Spleen (tissue), 11 donors: Measurements from ENCODE around the gene MED25. TPM values are rescaled to one million over a fixed set of nuclear protein-coding genes. Genes with fewer than 3 reads are reported as not detected.

Experiments
- DNase-seq: peaks from one replicate; pipeline ENCODE4 v3.0.0-alpha.2; 2020
- H3K27ac ChIP-seq, 8 donors: fragments of 200-600 bp; sonication (generic) in 7 of 8; 1 replicate in 4 of 8; 2 replicates in 4 of 8; pipeline versions ENCODE4 v1.5.0 to v1.8.0; 2016 to 2021; ENCODE audit warnings: inconsistent platforms in 4 of 8, mild to moderate bottlenecking in 4 of 8, moderate library complexity in 1 of 8
- H3K27me3 ChIP-seq, 7 donors: fragments of 200-600 bp; sonication (generic) in 6 of 7; replicated peaks in 1 of 7; 1 replicate in 4 of 7; 2 replicates in 3 of 7; pipeline versions ENCODE4 v1.5.0 to v1.8.0; 2016 to 2021; ENCODE audit warnings: inconsistent platforms in 3 of 7, mild to moderate bottlenecking in 1 of 7
- H3K36me3 ChIP-seq, 6 donors: fragments of 200-600 bp; sonication (generic) in 5 of 6; 1 replicate in 4 of 6; 2 replicates in 2 of 6; pipeline versions ENCODE4 v1.5.0 to v1.8.0; 2016 to 2021; ENCODE audit warnings: inconsistent platforms in 2 of 6
- H3K4me1 ChIP-seq, 6 donors: fragments of 200-600 bp; sonication (generic) in 5 of 6; 1 replicate in 3 of 6; 2 replicates in 3 of 6; pipeline versions ENCODE4 v1.5.0 to v1.8.0; 2016 to 2021; ENCODE audit warnings: inconsistent platforms in 3 of 6
- H3K4me3 ChIP-seq, 8 donors: fragments of 200-600 bp; sonication (generic) in 7 of 8; 1 replicate in 4 of 8; 2 replicates in 4 of 8; pipeline versions ENCODE4 v1.5.0 to v1.8.0; 2016 to 2021; ENCODE audit warnings: inconsistent platforms in 4 of 8, mild to moderate bottlenecking in 4 of 8, moderate library complexity in 2 of 8
- H3K9me3 ChIP-seq, 8 donors: fragments of 200-600 bp; sonication (generic) in 7 of 8; 1 replicate in 4 of 8; 2 replicates in 4 of 8; pipeline versions ENCODE4 v1.5.0 to v1.8.0; 2016 to 2021; ENCODE audit warnings: inconsistent platforms in 4 of 8
- POLR2A ChIP-seq, 3 donors: fragments of 450-650 bp; IDR thresholded peaks; one replicate each; pipeline ENCODE4 v1.5.1; 2017; ENCODE audit warnings: antibody characterized with exemption in 3 of 3, mild to moderate bottlenecking in 1 of 3
- POLR2AphosphoS5 ChIP-seq, 3 donors: sonication (generic); formaldehyde crosslinking; IDR thresholded peaks; one replicate each; pipeline ENCODE4 v1.5.1; 2017; ENCODE audit warnings: antibody characterized with exemption in 3 of 3
- WGBS, 5 donors: extraction: QIAGEN DNeasy Blood & Tissue Kit in 3 of 5; methylation state at CpG; one replicate each; pipeline versions ENCODE4 v1.1.5 to v1.1.7; 2013 to 2018; 5-methylcytosine and 5-hydroxymethylcytosine counted together
- intact Hi-C: fragments of 100-400 bp; cut with DNase I; formaldehyde crosslinking; loops from one replicate; pipeline ENCODE4 v1.15.0; 2023; ENCODE audit warnings: low total_unique reads
- polyA plus RNA-seq, 3 donors: library from polyadenylated mRNA; stranded (reverse); fragments of 200-250 nt; gene quantifications; one replicate each; pipeline ENCODE4 v1.2.1, GENCODE V29; 2013
- total RNA-seq, 7 donors: library from RNA; depleted of rRNA in 3 of 7; stranded (reverse); fragments of >200 nt in 3 of 7; fragmentation: NEBNext Ultra II Directional in 4 of 7; extraction: Animal tissue kit (Norgen Biotek cat#: 25700) in 4 of 7; gene quantifications; one replicate each; pipeline versions ENCODE4 v1.1.0 to v1.2.1, GENCODE V29; 2016 to 2021
- TF ChIP-seq, protein P1 (sequence below), 11 experiments: fragments of 200-600 bp in 7 of 11; fragments of 450-650 bp in 4 of 11; sonication (generic) in 4 of 11; IDR thresholded peaks in 8 of 11; conservative IDR thresholded peaks in 3 of 11; 1 replicate in 7 of 11; 2 replicates in 4 of 11; pipeline versions ENCODE4 v1.4.0 to v1.8.0; 2016 to 2021; ENCODE audit warnings: antibody characterized with exemption in 11 of 11, inconsistent platforms in 4 of 11, mild to moderate bottlenecking in 1 of 11
- donor health status: healthy with polysubstance abuse.
- donor health status: DM: no; HTN: no; CAD: no; lungs with moderate emphysema.
- donor health status: DM: no; HTN: no; CAD: no.
- donor health status: Bipolar disorder and iron deficiency.
- donor health status: healthy.
- donor health status: DM: no; HTN: no; CAD: no.
- donor health status: DM: yes; HTN: yes; CAD: no.

Gene MED25
- total and polyA plus RNA-seq, 10 donors, result 26.6 to 61.0 (median 44.9) TPM

GRCh38 chr19:49823472-49823871 lies 5.4 kb downstream of the MED25 start:
- peaks cover 8 to 72% (median 23%) of the 10 kb centered on the region in 6 donors for H3K4me1 ChIP-seq
- no peak overlapping the region for H3K27ac ChIP-seq
- peaks cover 0 to 74% (median 25%) of the 10 kb centered on the region in 6 donors for H3K36me3 ChIP-seq
- no peaks in the 10 kb centered on the region for H3K27me3 ChIP-seq
- no peak for DNase-seq
- H3K9me3 ChIP-seq, result no peaks in the 10 kb centered on the region
- no peak for TF ChIP-seq POLR2A (IDR thresholded peaks at IDR 0.05)
- TF ChIP-seq, protein P1, sequence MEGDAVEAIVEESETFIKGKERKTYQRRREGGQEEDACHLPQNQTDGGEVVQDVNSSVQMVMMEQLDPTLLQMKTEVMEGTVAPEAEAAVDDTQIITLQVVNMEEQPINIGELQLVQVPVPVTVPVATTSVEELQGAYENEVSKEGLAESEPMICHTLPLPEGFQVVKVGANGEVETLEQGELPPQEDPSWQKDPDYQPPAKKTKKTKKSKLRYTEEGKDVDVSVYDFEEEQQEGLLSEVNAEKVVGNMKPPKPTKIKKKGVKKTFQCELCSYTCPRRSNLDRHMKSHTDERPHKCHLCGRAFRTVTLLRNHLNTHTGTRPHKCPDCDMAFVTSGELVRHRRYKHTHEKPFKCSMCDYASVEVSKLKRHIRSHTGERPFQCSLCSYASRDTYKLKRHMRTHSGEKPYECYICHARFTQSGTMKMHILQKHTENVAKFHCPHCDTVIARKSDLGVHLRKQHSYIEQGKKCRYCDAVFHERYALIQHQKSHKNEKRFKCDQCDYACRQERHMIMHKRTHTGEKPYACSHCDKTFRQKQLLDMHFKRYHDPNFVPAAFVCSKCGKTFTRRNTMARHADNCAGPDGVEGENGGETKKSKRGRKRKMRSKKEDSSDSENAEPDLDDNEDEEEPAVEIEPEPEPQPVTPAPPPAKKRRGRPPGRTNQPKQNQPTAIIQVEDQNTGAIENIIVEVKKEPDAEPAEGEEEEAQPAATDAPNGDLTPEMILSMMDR (IDR thresholded peaks at IDR 0.05 in 8 of 11, conservative IDR thresholded peaks at IDR 0.05 in 3 of 11), result no peak
- TF ChIP-seq POLR2AphosphoS5 (IDR thresholded peaks at IDR 0.05), result no peak
- intact Hi-C loops, result no loop called here
- H3K4me3 ChIP-seq, result no peak overlapping the region
- 83 to 94% (median 85%) methylated on average over 12 of the region's 12 CpGs for WGBS, 5 donors

DNA sequence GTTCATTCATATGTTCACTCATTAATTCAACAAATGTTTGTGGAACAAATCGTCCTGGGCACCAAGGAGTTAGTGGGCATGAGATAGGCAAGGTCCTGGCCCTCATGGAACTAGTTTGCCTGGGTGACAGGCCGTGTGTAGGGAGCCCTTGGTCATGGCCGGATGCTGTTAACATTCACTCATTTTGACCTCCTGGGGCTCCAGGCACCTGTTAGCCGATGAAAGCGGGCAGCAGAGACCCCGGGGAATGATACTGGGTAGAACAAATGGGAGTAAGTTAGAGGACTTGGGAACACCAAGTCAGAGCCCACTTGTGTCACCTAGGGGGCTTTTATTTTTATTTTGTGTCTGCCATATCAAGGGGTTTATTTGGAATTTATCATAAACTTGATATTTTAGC lies 6.6 kb downstream of the MED25 start:
- WGBS, 5 donors, result 82 to 95% (median 91%) methylated on average over 6 of the region's 6 CpGs
- intact Hi-C loops, result no loop called here

DNA sequence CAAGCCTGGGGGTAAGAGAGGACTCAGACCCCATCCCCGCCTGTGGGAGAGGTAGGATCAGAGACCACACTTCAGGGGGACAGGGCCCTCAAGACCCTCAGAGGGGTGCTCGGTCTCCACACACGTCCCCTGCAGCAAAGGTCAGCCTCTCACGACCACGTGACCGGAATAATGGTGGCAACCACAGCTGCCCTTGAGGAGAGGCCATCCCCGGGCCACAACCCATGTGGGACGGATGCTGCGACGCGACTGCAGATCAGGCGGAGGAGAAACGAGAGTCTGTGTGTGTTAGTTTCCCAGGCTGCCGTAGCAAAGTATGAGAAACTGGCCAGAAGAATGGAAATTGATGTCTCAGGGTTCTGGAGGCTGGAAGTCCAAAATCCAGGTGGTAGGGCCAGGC lies 8.9 kb downstream of the MED25 start:
- no peak for DNase-seq
- peak overlapping the region in 4 of 8 donors; percentile 15 to 63 (median 46) for H3K27ac ChIP-seq
- intact Hi-C loops, result no loop called here
- peaks cover 0 to 61% (median 8%) of the 10 kb centered on the region in 6 donors for H3K4me1 ChIP-seq
- 88 to 95% (median 93%) methylated on average over 14 of the region's 14 CpGs for WGBS, 5 donors
- H3K4me3 ChIP-seq, result no peak overlapping the region
- no peaks in the 10 kb centered on the region for H3K9me3 ChIP-seq
- H3K27me3 ChIP-seq, result no peaks in the 10 kb centered on the region
- TF ChIP-seq POLR2AphosphoS5 (IDR thresholded peaks at IDR 0.05) (no peak), POLR2A (IDR thresholded peaks at IDR 0.05) (no peak)
- TF ChIP-seq, protein P1 (IDR thresholded peaks at IDR 0.05 in 8 of 11, conservative IDR thresholded peaks at IDR 0.05 in 3 of 11), result no peak
- H3K36me3 ChIP-seq, result peaks cover 0 to 92% (median 54%) of the 10 kb centered on the region in 6 donors

More for the DNA sequence above, 6.6 kb downstream of the MED25 start:
- peaks cover 0 to 86% (median 36%) of the 10 kb centered on the region in 6 donors for H3K36me3 ChIP-seq
- H3K4me1 ChIP-seq, result peaks cover 0 to 60% (median 13%) of the 10 kb centered on the region in 6 donors
- no peak overlapping the region for H3K4me3 ChIP-seq
- no peak for DNase-seq
- no peaks in the 10 kb centered on the region for H3K27me3 ChIP-seq
- TF ChIP-seq POLR2A (IDR thresholded peaks at IDR 0.05) (no peak), POLR2AphosphoS5 (IDR thresholded peaks at IDR 0.05) (no peak)
- TF ChIP-seq, protein P1 (IDR thresholded peaks at IDR 0.05 in 8 of 11, conservative IDR thresholded peaks at IDR 0.05 in 3 of 11), result no peak
- no peaks in the 10 kb centered on the region for H3K9me3 ChIP-seq
- H3K27ac ChIP-seq, result no peak overlapping the region

DNA sequence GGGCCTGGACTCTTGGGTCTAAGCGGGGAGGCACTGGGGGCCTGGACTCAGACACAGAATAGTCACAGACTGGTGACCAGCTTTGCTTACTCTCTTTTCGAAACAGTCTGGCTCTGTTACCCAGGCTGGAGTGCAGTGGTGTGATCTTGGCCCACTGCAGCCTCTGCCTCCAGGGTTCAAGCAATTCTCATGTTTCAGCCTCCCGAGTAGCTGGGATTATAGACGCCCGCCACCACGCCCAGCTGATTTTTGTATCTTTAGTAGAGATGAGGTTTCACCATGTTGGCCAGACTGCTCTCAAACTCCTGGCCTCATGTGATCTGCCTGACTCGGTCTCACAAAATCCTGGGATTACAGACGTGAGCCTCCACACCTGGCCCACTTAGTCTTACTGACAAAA lies 11.1 kb downstream of the MED25 start:
- Histone ChIP-seq H3K4me3 (no peak overlapping the region), H3K27ac (no peak overlapping the region), H3K36me3 (peaks cover 0 to 97% (median 62%) of the 10 kb centered on the region in 6 donors), H3K9me3 (no peaks in the 10 kb centered on the region), H3K4me1 (peaks cover 0 to 60% (median 9%) of the 10 kb centered on the region in 6 donors), H3K27me3 (no peaks in the 10 kb centered on the region)
- WGBS, 5 donors, result 83 to 93% (median 92%) methylated on average over 8 of the region's 8 CpGs
- DNase-seq, result no peak
- TF ChIP-seq POLR2A (IDR thresholded peaks at IDR 0.05), result no peak
- TF ChIP-seq, protein P1 (IDR thresholded peaks at IDR 0.05 in 8 of 11, conservative IDR thresholded peaks at IDR 0.05 in 3 of 11), result no peak
- no peak for TF ChIP-seq POLR2AphosphoS5 (IDR thresholded peaks at IDR 0.05)
- intact Hi-C loops, result no loop called here
